SKM-1 treated with dmso at 0.1 percent for 144 hours (cell line): ENCODE results near the gene GLP2R.
"Not testable (repeated sequence)": the region's sequence is repeated elsewhere in the genome, so short reads cannot be mapped to it uniquely, and the experiment has no call there.

Experiments
- DNase-seq: peaks from one replicate; lab custom pipeline; 2025; ENCODE audit not compliant: unreplicated experiment; lab: John Stamatoyannopoulos, UW

The GLP2R gene, protein sequence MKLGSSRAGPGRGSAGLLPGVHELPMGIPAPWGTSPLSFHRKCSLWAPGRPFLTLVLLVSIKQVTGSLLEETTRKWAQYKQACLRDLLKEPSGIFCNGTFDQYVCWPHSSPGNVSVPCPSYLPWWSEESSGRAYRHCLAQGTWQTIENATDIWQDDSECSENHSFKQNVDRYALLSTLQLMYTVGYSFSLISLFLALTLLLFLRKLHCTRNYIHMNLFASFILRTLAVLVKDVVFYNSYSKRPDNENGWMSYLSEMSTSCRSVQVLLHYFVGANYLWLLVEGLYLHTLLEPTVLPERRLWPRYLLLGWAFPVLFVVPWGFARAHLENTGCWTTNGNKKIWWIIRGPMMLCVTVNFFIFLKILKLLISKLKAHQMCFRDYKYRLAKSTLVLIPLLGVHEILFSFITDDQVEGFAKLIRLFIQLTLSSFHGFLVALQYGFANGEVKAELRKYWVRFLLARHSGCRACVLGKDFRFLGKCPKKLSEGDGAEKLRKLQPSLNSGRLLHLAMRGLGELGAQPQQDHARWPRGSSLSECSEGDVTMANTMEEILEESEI

DNA sequence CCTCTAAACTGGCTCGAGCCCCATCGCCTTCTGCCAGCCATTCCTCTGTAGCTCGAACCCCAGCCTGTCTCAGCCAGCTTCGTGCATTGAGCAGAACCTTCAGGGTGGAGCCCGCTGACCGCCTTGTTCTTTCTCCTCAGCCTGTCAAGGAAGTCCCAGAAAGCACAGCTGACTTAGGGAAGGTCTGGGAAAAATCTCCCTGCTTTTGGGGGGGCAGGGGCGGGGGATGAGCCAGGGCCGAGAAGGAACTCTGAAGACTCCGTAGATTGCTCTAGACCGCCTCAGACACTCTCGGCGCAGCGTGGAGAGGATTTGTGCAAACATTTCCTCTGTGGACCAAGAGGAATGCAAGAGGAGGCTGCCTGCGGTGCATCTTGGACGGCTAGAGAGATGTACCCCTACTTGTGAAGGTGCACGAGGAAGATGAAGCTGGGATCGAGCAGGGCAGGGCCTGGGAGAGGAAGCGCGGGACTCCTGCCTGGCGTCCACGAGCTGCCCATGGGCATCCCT, at the start of gene GLP2R:
GLP2R (plus strand) TSS at position 284 of the 510 bp plus-strand sequence; CDS start at position 424, 140 bp downstream.
- no peak for DNase-seq

DNA sequence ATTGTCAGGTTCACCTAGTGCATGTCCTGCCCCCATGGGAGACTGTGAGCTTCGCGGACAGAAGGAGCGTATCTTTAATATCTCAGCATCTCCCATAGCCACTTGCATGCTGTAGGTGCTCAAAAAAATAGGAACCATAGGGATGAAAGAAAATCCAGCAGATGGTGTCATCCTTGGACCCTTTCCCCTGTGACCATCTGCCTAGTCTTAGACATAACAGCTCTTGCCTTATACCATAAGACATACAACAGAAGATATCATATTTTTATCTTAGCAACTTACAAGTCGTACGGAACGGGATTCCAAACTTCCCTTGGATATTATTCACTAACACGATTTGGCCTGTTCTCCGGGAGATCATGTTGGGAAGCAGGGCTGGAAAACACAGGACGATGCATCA, 48.8 kb upstream of the GLP2R start:
- no peak for DNase-seq

- no peak for DNase-seq
Measured at GRCh38 chr17:9780552-9780951, 45.2 kb upstream of the GLP2R start.

GRCh38 chr17:9783050-9783449, 42.7 kb upstream of the GLP2R start:
- DNase-seq = no peak

GRCh38 chr17:9783465-9783864, 42.3 kb upstream of the GLP2R start:
- DNase-seq = not testable (repeated sequence)

DNA sequence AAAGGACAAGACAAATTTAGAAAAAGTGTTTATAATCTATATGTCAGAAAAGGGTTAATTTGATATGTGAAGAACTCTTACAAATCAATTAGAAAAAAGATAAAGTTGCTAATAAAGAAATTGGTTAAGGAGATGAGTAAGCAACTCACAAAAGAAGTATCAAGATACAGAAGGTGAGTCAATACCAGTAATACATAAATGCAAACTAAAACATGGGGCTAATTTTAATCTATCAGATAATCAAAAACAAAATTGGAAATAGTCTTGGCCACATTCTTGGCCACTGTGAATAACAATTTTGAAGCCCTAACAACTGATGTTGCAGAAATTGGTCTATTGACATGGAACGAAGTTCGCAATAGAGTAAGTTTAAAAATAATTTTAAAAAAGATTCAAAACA, 41.2 kb upstream of the GLP2R start:
- no peak for DNase-seq

DNA sequence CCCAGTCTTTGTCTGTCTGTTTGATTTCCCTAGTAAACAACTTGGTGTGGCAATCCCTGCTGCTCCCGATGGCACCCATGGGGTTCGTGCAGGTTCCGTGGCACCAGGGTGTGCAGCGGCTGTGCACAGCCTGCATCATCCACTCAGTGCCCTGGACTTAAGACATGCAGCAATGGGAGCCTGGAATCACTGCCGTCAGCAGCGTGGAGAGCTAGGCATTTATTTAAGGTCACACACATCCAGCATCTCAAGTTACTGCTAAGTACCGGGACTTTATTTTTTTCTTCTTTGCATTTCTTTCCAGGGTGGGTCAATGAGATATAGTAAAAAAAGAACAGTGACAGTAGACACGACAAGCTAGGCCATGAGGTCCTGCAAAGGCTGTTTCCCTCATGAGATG, 37.1 kb upstream of the GLP2R start:
- no peak for DNase-seq

- DNase-seq = no peak
Measured at GRCh38 chr17:9790316-9790715, 35.4 kb upstream of the GLP2R start.

DNA sequence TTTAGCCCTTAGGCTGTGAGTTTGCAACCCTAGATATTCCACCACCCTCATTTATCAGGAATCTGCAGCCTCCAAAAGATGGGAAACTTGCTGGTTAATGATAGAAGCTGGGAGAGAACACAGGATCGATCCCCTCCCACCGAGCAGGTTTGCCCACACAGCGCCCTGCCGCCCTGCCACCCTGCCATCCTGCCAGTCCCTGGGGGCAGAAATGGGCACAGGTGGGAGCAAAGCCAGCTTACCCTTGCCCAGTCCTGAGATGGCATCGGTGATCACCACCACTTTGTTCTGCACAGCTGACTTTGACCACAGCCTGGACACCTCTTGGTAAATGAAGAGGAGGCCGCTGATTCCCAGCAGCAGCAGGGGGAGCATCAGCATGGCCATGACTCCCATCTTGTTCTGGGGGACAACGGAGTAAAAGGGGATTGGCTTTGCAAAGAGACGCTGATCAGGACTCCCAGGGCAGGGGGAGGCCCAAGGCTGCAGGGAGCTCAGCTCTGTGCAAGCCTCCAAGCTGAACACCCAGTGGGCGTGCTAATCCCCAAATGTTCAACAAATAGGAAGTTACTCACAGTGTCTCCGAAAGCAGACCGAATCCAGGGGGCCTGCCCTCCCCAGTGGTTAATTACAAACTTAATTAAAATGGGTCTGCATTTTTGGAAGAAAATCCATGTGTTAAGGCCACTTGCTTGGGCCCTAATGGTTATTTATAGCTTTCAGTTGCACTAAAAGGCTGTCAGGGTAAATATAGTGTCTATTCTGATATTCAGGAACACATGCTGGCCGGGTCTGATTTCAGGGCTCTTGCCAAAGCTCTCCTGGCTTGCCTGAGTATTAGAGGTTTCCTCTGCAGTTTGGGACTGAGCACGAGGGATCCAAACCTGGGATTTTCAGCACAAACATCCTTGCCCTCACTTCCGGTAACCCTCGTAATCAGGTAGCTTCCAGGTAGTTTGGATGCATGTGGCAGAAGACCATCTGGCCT, 34.5 kb upstream of the GLP2R start, which contains the start of gene DHRS7C:
DHRS7C (minus strand) TSS at position 704 of the 988 bp plus-strand sequence; CDS start at position 396, 308 bp downstream.
- DNase-seq = no peak

GRCh38 chr17:9792181-9792840, 33.4 kb upstream of the GLP2R start:
- DNase-seq = no peak

- DNase-seq = no peak
Measured at GRCh38 chr17:9798008-9798407, 27.7 kb upstream of the GLP2R start.

DNA sequence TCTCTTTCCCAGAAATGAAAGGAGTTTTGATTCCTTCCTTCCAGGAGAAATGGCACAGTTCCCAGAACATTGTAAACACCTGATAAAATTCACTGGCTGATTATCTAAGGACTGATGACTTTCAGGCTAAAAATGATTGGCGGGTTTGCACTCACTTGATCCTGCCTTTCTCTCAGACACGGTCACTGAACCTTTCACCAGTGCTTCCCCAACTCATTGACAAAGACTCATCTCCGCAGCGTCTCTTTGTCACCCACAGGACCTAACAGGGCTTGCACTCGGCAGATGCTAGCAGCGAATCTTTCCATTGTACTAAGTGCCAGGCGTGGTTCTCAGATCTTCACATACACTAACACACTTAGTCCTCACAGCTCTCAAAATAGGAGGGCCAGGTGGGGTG, 27.0 kb upstream of the GLP2R start:
- no peak for DNase-seq

DNA sequence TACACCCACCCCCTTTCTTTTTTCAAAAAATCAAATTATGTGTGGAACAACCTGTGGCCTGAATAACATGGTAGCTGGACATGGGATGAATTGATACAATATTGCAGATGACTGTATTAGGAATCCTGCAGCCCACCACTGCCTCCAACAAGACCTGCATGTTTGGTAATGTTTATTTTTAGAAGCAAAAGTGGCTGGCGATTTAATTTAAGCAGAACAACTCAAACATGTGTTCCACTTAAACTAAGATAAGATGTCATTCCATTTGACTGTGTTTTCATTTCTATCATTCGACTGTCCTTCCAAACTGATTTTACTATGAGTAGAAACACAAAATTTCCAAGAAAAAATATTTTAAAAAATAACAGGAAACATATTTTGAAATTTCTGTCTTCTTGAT, 24.2 kb upstream of the GLP2R start:
- no peak for DNase-seq

DNA sequence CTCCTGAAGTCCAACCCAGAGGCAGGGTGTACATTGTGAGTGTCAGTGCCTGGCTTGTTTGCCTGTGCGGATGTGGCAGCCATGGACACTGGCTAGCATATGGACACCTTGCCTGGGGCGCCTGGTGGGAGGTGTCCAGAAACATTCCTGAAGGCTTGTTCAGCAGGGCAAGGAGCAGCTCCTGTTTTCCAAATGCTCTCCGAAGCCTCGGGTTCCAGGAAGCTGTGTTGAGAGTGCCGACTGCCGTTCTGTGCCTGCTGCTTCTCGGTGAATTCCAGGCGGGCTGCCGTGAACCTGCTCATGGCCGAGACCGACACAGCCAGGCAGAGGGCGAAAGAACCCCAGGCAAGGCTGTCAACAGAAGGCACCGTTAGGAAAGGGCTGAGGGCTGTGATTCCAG, 23.4 kb upstream of the GLP2R start:
- DNase-seq = no peak

DNA sequence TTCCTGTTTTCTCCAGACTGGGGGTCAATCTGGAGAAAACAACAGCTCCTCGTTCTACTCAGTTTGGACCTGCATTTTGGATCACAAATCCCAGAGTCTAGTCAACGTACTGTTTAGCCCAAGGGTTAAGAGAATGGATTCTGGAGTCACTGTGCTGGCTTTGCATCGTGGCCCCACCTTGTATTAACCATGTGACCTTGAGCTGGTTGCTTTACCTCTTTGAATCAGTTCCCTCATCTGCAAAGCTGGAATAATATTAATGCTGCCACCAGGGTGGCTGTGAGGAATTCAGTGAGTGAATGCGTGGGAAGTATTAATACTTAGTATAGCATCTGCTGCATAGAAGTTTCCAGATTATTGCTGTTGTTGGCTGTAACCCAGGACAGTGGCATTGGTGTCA, 23.0 kb upstream of the GLP2R start:
- no peak for DNase-seq

GRCh38 chr17:9805769-9806168, 20.0 kb upstream of the GLP2R start:
- DNase-seq = no peak

DNA sequence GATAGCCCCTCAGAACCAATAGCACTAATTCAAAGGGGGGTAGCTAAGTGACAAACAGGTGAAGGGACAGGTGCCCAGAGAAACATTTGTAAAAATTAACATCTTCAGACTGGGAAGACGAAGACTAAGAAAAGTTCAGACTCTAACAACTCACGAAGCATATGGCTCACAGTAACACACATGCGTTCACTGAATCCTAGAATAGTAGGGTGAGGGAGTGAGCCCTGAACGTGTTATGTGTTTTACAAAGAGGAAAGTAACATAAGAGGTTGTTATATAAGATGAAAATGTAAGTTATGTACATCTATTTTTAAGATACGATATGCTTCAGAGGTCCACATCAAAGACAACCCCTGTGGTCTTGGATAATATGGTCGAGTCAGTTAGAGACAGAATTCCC, 19.0 kb upstream of the GLP2R start:
- no peak for DNase-seq

DNA sequence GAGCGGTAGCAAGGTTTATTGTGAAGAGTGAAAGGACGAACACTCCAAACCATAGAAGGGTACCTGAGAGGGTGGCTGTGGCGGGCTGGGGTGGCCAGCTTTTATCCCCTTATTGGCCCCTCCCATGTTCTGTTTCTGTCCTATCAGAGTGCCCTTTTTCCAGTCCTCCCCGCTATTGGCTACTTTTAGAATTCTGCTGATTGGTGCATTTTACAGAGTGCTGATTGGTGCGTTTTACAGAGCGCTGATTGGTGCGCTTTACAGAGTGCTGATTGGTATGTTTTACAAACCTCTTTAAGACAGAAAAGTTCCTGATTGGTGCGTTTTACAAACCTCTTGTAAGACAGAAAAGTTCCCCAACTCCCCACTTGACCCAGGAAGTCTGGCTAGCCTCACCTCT, 16.3 kb upstream of the GLP2R start:
- no peak for DNase-seq

GRCh38 chr17:9810100-9810949, 15.4 kb upstream of the GLP2R start:
- no peak for DNase-seq

DNA sequence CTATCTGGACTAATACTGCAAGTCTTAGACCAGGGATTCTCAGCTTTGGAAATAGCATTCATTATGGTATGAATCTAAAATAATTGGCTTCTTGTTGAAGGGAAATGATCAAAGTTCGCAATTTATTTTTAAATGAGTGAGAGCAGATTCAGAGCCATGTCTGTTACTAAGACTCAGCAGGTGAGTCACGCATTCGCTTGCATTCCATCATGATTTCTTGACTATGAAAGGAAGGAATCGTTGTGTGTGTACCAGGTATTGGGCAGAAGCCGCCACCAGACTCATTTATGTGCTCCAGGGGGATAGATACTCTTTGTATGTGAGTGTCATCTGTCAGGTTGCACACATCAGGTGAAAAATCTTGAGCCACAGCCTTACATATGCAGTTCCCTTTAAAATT, 14.6 kb upstream of the GLP2R start:
- DNase-seq = no peak
